SK-N-SH treated with all-trans-retinoic acid at 6 μM for 48 hours (cell line): Measurements from ENCODE around the gene PEX5L.

ENCODE experiments used
- ATAC-seq: fragments of 200-7000 bp; cut with Tn5 transposase; 3 replicates; pipeline ENCODE4 v1.9.1; 2020; ENCODE audit warnings: mild to moderate bottlenecking, moderate library complexity
- ARNTL ChIP-seq: fragments of 450-650 bp; formaldehyde crosslinking; IDR thresholded peaks from 2 replicates; pipeline ENCODE4 v1.5.0; 2020; ENCODE audit warnings: low read depth, mild to moderate bottlenecking, moderate library complexity, borderline replicate concordance
- BACH2 ChIP-seq: fragments of 250-450 bp; sonication (Bioruptor Pico); IDR thresholded peaks from 2 replicates; pipeline ENCODE4 v1.9.0; 2021; ENCODE audit warnings: mild to moderate bottlenecking, borderline replicate concordance
- CREB5 ChIP-seq: fragments of 250-450 bp; sonication (Bioruptor Pico); IDR thresholded peaks from 2 replicates; pipeline ENCODE4 v1.5.1; 2020; ENCODE audit warnings: low read depth, mild to moderate bottlenecking, moderate library complexity
- OSR1 ChIP-seq: fragments of 250-450 bp; sonication (Bioruptor Pico); IDR thresholded peaks from 2 replicates; pipeline ENCODE4 v1.8.0; 2022; ENCODE audit warnings: moderate library complexity, mild to moderate bottlenecking, inconsistent platforms
- POU6F1 ChIP-seq: fragments of 250-450 bp; sonication (Bioruptor Pico); IDR thresholded peaks from 2 replicates; pipeline ENCODE4 v1.8.0; 2021; ENCODE audit warnings: low read depth, mild to moderate bottlenecking, moderate library complexity, borderline replicate concordance
- PPARA ChIP-seq: fragments of 250-450 bp; sonication (Bioruptor Pico); IDR thresholded peaks from 2 replicates; pipeline ENCODE4 v1.5.0; 2020; ENCODE audit warnings: mild to moderate bottlenecking, borderline replicate concordance
- RARB ChIP-seq: fragments of 250-450 bp; sonication (Bioruptor Pico); IDR thresholded peaks from 2 replicates; pipeline ENCODE4 v1.8.0; 2021; ENCODE audit warnings: mild to moderate bottlenecking, moderate library complexity
- SNAI2 ChIP-seq: fragments of 250-450 bp; sonication (Bioruptor Pico); IDR thresholded peaks from 2 replicates; pipeline ENCODE4 v1.5.0; 2020; ENCODE audit warnings: mild to moderate bottlenecking, moderate library complexity
- TOX ChIP-seq: fragments of 250-450 bp; sonication (Bioruptor Pico); IDR thresholded peaks from 2 replicates; pipeline ENCODE4 v1.8.0; 2021; ENCODE audit warnings: mild to moderate bottlenecking, moderate library complexity, borderline replicate concordance
- ZC3H10 ChIP-seq: fragments of 250-450 bp; sonication (Bioruptor Pico); IDR thresholded peaks from 2 replicates; pipeline ENCODE4 v1.5.1; 2021; ENCODE audit warnings: mild to moderate bottlenecking, moderate library complexity
- ZFP3 ChIP-seq: fragments of 250-450 bp; sonication (Bioruptor Pico); IDR thresholded peaks from 2 replicates; pipeline ENCODE4 v1.5.0; 2020; ENCODE audit warnings: mild to moderate bottlenecking, moderate library complexity
- ZFP30 ChIP-seq: fragments of 450-650 bp; formaldehyde crosslinking; IDR thresholded peaks from 2 replicates; pipeline ENCODE4 v1.5.0; 2022; ENCODE audit warnings: mild to moderate bottlenecking, moderate library complexity
- ZNF565 ChIP-seq: fragments of 450-650 bp; formaldehyde crosslinking; conservative IDR thresholded peaks from 2 replicates; pipeline ENCODE4 v1.5.0; 2020; ENCODE audit warnings: low read depth, mild to moderate bottlenecking, moderate library complexity
- ZNF70 ChIP-seq: fragments of 450-650 bp; formaldehyde crosslinking; IDR thresholded peaks from 2 replicates; pipeline ENCODE4 v1.5.0; 2020; ENCODE audit warnings: mild to moderate bottlenecking, moderate library complexity
- ZNF8 ChIP-seq: fragments of 450-650 bp; formaldehyde crosslinking; IDR thresholded peaks from 2 replicates; pipeline ENCODE4 v1.5.0; 2020; ENCODE audit warnings: mild to moderate bottlenecking, moderate library complexity
- TF ChIP-seq, protein P1 (sequence below): fragments of 250-450 bp; sonication (Bioruptor Pico); IDR thresholded peaks from 2 replicates; pipeline ENCODE4 v1.8.0; 2020; ENCODE audit warnings: mild to moderate bottlenecking, moderate library complexity, borderline replicate concordance
- TF ChIP-seq, protein P2 (sequence below): fragments of 250-450 bp; sonication (Bioruptor Pico); IDR thresholded peaks from 2 replicates; pipeline ENCODE4 v1.5.0; 2020; ENCODE audit warnings: mild to moderate bottlenecking, moderate library complexity
- TF ChIP-seq, protein P3 (sequence below): fragments of 250-450 bp; sonication (Bioruptor Pico); IDR thresholded peaks from 2 replicates; pipeline ENCODE4 v1.5.1; 2021; ENCODE audit warnings: mild to moderate bottlenecking, moderate library complexity

The PEX5L gene

DNA sequence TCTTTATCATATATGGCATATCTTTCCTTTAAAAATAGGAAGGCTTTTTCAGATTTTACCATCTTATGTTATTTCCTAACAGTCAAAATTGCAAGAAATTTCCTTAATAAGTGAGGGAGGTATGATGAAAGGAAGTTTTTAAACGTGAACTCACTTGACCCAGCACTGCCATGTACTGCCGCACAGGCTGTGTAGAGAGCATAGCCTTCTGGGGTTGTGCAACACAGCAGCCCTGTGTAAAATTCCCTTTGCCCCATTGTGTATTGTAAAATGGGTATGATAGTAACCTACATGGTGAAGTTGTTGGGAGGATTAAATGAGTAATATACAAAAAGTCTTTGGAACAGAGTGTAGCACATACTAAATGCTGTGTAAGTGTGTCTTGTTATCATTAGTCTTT is 78.6 kb downstream of the PEX5L start (continued):
- TF ChIP-seq BACH2 (CRISPR knock-in tag): no peak
- no peak for TF ChIP-seq ZNF565 (CRISPR knock-in tag)

DNA sequence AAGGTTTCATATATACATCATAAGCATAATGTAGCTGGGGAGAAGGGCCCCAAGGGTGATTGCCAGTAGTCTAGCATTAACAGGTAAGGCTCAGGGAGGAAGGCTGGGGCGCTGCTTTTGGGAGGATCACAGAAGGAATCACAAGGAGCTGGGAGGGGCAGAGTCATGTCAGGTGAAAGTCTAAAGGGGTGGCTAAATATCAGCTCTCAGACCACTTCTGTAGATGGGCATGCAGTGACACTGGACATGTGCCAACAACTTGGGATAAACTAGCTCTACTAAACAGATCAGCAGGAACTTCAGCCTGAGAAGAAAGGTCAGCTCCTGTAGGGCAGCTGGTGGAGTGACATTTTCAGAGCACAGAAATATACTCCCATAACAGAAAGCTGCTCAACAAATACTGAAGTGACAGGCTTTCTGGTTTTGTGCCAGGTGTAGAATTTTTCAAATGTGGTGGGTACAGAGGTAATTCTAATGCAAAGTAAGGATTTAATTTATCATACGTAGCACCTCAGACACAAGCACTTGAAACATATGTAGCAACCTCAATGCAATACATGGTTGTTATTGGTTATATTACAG is 79.4 kb downstream of the PEX5L start:
- TF ChIP-seq OSR1 (no peak), CREB5 (no peak), RARB (CRISPR knock-in tag) (no peak), ARNTL (CRISPR knock-in tag) (no peak), ZNF8 (CRISPR knock-in tag) (no peak), SNAI2 (CRISPR knock-in tag) (no peak), ZC3H10 (CRISPR knock-in tag) (no peak), TOX (CRISPR knock-in tag) (no peak), ZNF70 (CRISPR knock-in tag) (no peak)
- TF ChIP-seq, protein P1, sequence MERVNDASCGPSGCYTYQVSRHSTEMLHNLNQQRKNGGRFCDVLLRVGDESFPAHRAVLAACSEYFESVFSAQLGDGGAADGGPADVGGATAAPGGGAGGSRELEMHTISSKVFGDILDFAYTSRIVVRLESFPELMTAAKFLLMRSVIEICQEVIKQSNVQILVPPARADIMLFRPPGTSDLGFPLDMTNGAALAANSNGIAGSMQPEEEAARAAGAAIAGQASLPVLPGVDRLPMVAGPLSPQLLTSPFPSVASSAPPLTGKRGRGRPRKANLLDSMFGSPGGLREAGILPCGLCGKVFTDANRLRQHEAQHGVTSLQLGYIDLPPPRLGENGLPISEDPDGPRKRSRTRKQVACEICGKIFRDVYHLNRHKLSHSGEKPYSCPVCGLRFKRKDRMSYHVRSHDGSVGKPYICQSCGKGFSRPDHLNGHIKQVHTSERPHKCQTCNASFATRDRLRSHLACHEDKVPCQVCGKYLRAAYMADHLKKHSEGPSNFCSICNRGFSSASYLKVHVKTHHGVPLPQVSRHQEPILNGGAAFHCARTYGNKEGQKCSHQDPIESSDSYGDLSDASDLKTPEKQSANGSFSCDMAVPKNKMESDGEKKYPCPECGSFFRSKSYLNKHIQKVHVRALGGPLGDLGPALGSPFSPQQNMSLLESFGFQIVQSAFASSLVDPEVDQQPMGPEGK: no peak
- TF ChIP-seq, protein P2, sequence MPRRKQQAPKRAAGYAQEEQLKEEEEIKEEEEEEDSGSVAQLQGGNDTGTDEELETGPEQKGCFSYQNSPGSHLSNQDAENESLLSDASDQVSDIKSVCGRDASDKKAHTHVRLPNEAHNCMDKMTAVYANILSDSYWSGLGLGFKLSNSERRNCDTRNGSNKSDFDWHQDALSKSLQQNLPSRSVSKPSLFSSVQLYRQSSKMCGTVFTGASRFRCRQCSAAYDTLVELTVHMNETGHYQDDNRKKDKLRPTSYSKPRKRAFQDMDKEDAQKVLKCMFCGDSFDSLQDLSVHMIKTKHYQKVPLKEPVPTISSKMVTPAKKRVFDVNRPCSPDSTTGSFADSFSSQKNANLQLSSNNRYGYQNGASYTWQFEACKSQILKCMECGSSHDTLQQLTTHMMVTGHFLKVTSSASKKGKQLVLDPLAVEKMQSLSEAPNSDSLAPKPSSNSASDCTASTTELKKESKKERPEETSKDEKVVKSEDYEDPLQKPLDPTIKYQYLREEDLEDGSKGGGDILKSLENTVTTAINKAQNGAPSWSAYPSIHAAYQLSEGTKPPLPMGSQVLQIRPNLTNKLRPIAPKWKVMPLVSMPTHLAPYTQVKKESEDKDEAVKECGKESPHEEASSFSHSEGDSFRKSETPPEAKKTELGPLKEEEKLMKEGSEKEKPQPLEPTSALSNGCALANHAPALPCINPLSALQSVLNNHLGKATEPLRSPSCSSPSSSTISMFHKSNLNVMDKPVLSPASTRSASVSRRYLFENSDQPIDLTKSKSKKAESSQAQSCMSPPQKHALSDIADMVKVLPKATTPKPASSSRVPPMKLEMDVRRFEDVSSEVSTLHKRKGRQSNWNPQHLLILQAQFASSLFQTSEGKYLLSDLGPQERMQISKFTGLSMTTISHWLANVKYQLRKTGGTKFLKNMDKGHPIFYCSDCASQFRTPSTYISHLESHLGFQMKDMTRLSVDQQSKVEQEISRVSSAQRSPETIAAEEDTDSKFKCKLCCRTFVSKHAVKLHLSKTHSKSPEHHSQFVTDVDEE (CRISPR knock-in tag): no peak
- no peak for ATAC-seq

- TF ChIP-seq POU6F1 (no peak), ZC3H10 (CRISPR knock-in tag) (no peak), BACH2 (CRISPR knock-in tag) (no peak), PPARA (no peak), ZNF70 (CRISPR knock-in tag) (no peak), SNAI2 (CRISPR knock-in tag) (no peak), ARNTL (CRISPR knock-in tag) (no peak), ZFP30 (CRISPR knock-in tag) (no peak), ZFP3 (CRISPR knock-in tag) (no peak)
- TF ChIP-seq, protein P3, sequence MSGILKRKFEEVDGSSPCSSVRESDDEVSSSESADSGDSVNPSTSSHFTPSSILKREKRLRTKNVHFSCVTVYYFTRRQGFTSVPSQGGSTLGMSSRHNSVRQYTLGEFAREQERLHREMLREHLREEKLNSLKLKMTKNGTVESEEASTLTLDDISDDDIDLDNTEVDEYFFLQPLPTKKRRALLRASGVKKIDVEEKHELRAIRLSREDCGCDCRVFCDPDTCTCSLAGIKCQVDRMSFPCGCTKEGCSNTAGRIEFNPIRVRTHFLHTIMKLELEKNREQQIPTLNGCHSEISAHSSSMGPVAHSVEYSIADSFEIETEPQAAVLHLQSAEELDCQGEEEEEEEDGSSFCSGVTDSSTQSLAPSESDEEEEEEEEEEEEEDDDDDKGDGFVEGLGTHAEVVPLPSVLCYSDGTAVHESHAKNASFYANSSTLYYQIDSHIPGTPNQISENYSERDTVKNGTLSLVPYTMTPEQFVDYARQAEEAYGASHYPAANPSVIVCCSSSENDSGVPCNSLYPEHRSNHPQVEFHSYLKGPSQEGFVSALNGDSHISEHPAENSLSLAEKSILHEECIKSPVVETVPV (CRISPR knock-in tag): no peak
- TF ChIP-seq, all 23 proteins: peak for 0
- no peak for ATAC-seq
Measured at GRCh38 chr3:179956416-179956830, 80.3 kb downstream of the PEX5L start.

DNA sequence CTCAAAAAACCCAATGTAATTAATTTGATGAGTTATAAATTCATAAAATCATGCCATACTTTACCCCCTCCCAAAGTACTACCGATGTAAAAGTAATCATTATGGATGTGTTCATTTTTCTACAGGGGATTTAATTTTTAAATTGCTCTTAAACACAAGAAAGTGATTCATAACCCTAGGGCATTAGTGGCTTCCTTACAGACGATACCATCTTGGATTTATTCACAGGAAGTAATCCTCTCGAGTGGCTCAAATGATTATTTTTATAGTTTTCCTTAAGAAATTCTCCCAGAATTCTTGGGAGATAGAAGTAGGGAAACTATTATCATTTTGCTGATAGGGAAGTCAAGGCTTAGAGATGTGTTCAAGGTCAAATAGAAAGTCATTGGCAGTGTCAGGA is 80.9 kb downstream of the PEX5L start:
- TF ChIP-seq ZFP3 (CRISPR knock-in tag) (no peak), ZNF70 (CRISPR knock-in tag) (no peak)
- ATAC-seq: no peak
